K562 (cell line): ENCODE results near the gene PRSS22. TPM values are rescaled to one million over a fixed set of nuclear protein-coding genes. Genes with fewer than 3 reads are reported as not detected.

ENCODE experiments used
- BDP1 ChIP-seq: IDR thresholded peaks from 3 replicates; pipeline ENCODE4 v1.6.1; 2011; ENCODE audit not compliant: insufficient read length, insufficient read depth
- CBX1 ChIP-seq: sonication (generic); IDR thresholded peaks from 2 replicates; pipeline ENCODE4 v1.6.1; 2016; ENCODE audit warnings: antibody characterized with exemption, low read depth, mild to moderate bottlenecking
- FOSL1 ChIP-seq: fragments of 200-800 bp; sonication (Bioruptor generic); conservative IDR thresholded peaks from 2 replicates; pipeline ENCODE4 v1.6.1; 2016; ENCODE audit warnings: missing genetic modification characterization, missing compliant biosample characterization
- FOXP1 ChIP-seq: sonication (generic); formaldehyde crosslinking; IDR thresholded peaks from 2 replicates; pipeline ENCODE4 v1.8.0; 2022; ENCODE audit warnings: mild to moderate bottlenecking, missing genetic modification reagents
- KLF10 ChIP-seq: fragments of 250-450 bp; sonication (Bioruptor Pico); IDR thresholded peaks from 2 replicates; pipeline ENCODE4 v1.6.1; 2021; ENCODE audit warnings: matching md5 sums
- NONO ChIP-seq, 2 experiments: fragments of 200-400 bp in 1 of 2; fragments of 450-650 bp in 1 of 2; formaldehyde crosslinking in 1 of 2; IDR thresholded peaks; 2 replicates each; pipeline ENCODE4 v1.6.1; 2017; ENCODE audit warnings: low read depth in 2 of 2, mild to moderate bottlenecking in 2 of 2, moderate library complexity in 2 of 2, low read length in 1 of 2
- OTX1 ChIP-seq: fragments of 450-650 bp; formaldehyde crosslinking; IDR thresholded peaks from 2 replicates; pipeline ENCODE4 v1.4.0; 2022; ENCODE audit warnings: mild to moderate bottlenecking
- PHF21A ChIP-seq: fragments of 450-650 bp; IDR thresholded peaks from 2 replicates; pipeline ENCODE4 v1.6.1; 2017; ENCODE audit warnings: low read depth, borderline replicate concordance
- TAL1 ChIP-seq: fragments of 450-650 bp; IDR thresholded peaks from 2 replicates; pipeline ENCODE4 v1.6.1; 2016; ENCODE audit warnings: mild to moderate bottlenecking
- XRCC5 ChIP-seq: fragments of 200-400 bp; formaldehyde crosslinking; IDR thresholded peaks from 2 replicates; pipeline ENCODE4 v1.6.1; 2017; ENCODE audit warnings: low read depth, mild to moderate bottlenecking, low read length
- ZFP36 ChIP-seq: fragments of 150-350 bp; IDR thresholded peaks from 2 replicates; pipeline ENCODE4 v1.6.1; 2018; ENCODE audit warnings: low read length, low read depth; ENCODE audit not compliant: partially characterized antibody
- polyA plus RNA-seq, 8 experiments: library from polyadenylated mRNA; depleted of rRNA in 4 of 8; stranded (reverse) in 5 of 8; unstranded in 3 of 8; fragments of >200 nt; fragmentation: Nextera tagmentation in 2 of 8; fragmentation: Illumina TruSeq in 1 of 8; extraction: Ambion mirVana in 2 of 8; extraction: Trizol in 1 of 8; gene quantifications; 2 replicates each; pipeline versions ENCODE4 v1.2.1 to v1.2.3, GENCODE V29; 2011 to 2014; ENCODE audit warnings: inconsistent platforms in 1 of 8, missing spikeins in 1 of 8
- total RNA-seq, 7 experiments: library from RNA; depleted of rRNA in 6 of 7; stranded (reverse); fragments of >200 nt in 6 of 7; fragmentation: Illumina TruSeq in 2 of 7; extraction: Trizol in 2 of 7; gene quantifications; 2 replicates each; pipeline versions ENCODE4 v1.2.1 to v1.2.3, GENCODE V29; 2011 to 2021; ENCODE audit warnings: low replicate concordance in 1 of 7
- TF ChIP-seq, protein P1 (sequence below): sonication (generic); formaldehyde crosslinking; IDR thresholded peaks from 2 replicates; pipeline ENCODE4 v1.8.0; 2022; ENCODE audit warnings: missing genetic modification reagents, mild to moderate bottlenecking, borderline replicate concordance
- TF ChIP-seq, protein P2 (sequence below): fragments of 450-650 bp; IDR thresholded peaks from 2 replicates; pipeline ENCODE4 v1.7.0; 2016; ENCODE audit warnings: borderline replicate concordance
- TF ChIP-seq, protein P3 (sequence below), 2 experiments: fragments of 450-650 bp; IDR thresholded peaks; 2 replicates each; pipeline ENCODE4 v1.6.1; 2016
- TF ChIP-seq, protein P4 (sequence below): fragments of 250-450 bp; sonication (Bioruptor Pico); IDR thresholded peaks from 2 replicates; pipeline ENCODE4 v1.9.0; 2021; ENCODE audit warnings: mild to moderate bottlenecking
- TF ChIP-seq, protein P5 (sequence below): IDR thresholded peaks from 2 replicates; pipeline ENCODE4 v1.6.1; 2016; ENCODE audit warnings: missing genetic modification characterization, missing compliant biosample characterization
- TF ChIP-seq, protein P6 (sequence below): fragments of 250-450 bp; sonication (Bioruptor Pico); IDR thresholded peaks from 2 replicates; pipeline ENCODE4 v1.9.0; 2021; ENCODE audit warnings: mild to moderate bottlenecking, inconsistent platforms

PRSS22 gene
- total and polyA plus RNA-seq, 9 of the 15 experiments (the other 6 are each of a cell fraction or from before 2014, with no cell fraction given), result 0.13 to 0.42 TPM; not detected in 7

DNA sequence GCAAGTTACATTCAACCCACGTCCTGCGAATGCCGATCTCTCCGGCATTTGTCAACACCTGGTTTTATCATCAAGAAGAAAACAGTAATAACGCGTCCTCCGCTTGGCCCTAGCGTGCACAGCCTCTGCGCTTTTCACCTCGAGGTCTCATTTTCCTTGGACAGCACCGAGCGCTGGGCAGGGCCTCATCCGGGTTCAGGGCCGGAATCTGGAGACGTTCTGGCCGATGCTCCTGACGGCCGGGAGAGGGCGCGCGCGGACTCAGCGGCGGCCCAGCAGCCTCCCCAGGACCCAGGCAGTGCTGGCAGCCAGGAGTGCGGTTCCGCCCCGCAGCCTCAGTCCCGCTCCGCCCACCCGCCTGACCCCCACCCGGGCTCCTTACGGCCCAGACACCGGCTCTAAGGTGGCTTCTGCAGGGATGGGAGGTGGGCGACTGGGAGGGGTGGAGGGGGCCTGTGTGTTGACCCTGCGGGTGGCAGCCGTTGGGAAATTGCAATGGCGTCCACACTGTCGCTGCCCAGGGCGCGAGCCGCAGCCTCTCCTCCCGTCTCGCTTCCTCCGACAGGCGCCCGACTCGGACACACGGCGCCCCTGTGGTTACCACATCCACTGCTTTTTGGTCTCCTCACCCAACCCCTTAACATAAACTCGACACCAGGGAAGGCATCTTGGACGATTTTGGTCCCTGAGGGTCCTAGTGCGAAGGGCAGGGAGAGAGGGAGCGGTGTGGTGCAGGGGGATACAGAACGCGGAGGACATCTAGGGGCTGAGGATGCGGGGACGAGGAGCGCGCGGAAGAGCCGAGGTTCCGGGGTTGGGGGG, 46.3 kb upstream of the PRSS22 start (continued):
- TF ChIP-seq, protein P1, sequence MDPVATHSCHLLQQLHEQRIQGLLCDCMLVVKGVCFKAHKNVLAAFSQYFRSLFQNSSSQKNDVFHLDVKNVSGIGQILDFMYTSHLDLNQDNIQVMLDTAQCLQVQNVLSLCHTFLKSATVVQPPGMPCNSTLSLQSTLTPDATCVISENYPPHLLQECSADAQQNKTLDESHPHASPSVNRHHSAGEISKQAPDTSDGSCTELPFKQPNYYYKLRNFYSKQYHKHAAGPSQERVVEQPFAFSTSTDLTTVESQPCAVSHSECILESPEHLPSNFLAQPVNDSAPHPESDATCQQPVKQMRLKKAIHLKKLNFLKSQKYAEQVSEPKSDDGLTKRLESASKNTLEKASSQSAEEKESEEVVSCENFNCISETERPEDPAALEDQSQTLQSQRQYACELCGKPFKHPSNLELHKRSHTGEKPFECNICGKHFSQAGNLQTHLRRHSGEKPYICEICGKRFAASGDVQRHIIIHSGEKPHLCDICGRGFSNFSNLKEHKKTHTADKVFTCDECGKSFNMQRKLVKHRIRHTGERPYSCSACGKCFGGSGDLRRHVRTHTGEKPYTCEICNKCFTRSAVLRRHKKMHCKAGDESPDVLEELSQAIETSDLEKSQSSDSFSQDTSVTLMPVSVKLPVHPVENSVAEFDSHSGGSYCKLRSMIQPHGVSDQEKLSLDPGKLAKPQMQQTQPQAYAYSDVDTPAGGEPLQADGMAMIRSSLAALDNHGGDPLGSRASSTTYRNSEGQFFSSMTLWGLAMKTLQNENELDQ (CRISPR knock-in tag), result no peak
- TF ChIP-seq FOXP1 (CRISPR knock-in tag) (0 out of 2 replicates have a peak, but pooled peaks have one; percentile 39), PHF21A (no peak), ZFP36 (no peak), BDP1 (no peak), CBX1 (peak; percentile 57; the same call in 1 of the 2 replicates), KLF10 (CRISPR knock-in tag) (no peak), TAL1 (no peak), OTX1 (CRISPR knock-in tag) (no peak), NONO (IDR thresholded peaks at IDR 0.05; ENCODE audit: low read depth in 2 of 2, low read length in 1 of 2) (no peak), XRCC5 (peak; percentile 54; the same call in 1 of the 2 replicates), FOSL1 (tag) (no peak)
- TF ChIP-seq, protein P2, sequence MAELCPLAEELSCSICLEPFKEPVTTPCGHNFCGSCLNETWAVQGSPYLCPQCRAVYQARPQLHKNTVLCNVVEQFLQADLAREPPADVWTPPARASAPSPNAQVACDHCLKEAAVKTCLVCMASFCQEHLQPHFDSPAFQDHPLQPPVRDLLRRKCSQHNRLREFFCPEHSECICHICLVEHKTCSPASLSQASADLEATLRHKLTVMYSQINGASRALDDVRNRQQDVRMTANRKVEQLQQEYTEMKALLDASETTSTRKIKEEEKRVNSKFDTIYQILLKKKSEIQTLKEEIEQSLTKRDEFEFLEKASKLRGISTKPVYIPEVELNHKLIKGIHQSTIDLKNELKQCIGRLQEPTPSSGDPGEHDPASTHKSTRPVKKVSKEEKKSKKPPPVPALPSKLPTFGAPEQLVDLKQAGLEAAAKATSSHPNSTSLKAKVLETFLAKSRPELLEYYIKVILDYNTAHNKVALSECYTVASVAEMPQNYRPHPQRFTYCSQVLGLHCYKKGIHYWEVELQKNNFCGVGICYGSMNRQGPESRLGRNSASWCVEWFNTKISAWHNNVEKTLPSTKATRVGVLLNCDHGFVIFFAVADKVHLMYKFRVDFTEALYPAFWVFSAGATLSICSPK, result no peak
- TF ChIP-seq, protein P3, sequence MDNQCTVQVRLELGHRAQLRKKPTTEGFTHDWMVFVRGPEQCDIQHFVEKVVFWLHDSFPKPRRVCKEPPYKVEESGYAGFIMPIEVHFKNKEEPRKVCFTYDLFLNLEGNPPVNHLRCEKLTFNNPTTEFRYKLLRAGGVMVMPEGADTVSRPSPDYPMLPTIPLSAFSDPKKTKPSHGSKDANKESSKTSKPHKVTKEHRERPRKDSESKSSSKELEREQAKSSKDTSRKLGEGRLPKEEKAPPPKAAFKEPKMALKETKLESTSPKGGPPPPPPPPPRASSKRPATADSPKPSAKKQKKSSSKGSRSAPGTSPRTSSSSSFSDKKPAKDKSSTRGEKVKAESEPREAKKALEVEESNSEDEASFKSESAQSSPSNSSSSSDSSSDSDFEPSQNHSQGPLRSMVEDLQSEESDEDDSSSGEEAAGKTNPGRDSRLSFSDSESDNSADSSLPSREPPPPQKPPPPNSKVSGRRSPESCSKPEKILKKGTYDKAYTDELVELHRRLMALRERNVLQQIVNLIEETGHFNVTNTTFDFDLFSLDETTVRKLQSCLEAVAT (IDR thresholded peaks at IDR 0.05), result peak; percentile 17 to 25; a peak in 2 of 4 replicates
- TF ChIP-seq, protein P4, sequence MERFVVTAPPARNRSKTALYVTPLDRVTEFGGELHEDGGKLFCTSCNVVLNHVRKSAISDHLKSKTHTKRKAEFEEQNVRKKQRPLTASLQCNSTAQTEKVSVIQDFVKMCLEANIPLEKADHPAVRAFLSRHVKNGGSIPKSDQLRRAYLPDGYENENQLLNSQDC (CRISPR knock-in tag), result no peak
- TF ChIP-seq, protein P5, sequence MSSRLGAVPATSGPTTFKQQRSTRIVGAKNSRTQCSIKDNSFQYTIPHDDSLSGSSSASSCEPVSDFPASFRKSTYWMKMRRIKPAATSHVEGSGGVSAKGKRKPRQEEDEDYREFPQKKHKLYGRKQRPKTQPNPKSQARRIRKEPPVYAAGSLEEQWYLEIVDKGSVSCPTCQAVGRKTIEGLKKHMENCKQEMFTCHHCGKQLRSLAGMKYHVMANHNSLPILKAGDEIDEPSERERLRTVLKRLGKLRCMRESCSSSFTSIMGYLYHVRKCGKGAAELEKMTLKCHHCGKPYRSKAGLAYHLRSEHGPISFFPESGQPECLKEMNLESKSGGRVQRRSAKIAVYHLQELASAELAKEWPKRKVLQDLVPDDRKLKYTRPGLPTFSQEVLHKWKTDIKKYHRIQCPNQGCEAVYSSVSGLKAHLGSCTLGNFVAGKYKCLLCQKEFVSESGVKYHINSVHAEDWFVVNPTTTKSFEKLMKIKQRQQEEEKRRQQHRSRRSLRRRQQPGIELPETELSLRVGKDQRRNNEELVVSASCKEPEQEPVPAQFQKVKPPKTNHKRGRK (tag), result no peak
- TF ChIP-seq, protein P6, sequence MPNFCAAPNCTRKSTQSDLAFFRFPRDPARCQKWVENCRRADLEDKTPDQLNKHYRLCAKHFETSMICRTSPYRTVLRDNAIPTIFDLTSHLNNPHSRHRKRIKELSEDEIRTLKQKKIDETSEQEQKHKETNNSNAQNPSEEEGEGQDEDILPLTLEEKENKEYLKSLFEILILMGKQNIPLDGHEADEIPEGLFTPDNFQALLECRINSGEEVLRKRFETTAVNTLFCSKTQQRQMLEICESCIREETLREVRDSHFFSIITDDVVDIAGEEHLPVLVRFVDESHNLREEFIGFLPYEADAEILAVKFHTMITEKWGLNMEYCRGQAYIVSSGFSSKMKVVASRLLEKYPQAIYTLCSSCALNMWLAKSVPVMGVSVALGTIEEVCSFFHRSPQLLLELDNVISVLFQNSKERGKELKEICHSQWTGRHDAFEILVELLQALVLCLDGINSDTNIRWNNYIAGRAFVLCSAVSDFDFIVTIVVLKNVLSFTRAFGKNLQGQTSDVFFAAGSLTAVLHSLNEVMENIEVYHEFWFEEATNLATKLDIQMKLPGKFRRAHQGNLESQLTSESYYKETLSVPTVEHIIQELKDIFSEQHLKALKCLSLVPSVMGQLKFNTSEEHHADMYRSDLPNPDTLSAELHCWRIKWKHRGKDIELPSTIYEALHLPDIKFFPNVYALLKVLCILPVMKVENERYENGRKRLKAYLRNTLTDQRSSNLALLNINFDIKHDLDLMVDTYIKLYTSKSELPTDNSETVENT (CRISPR knock-in tag), result no peak
